Kidney capillary endothelial cell (primary cell): ENCODE results near the gene KRT8.

ENCODE experiments used
- DNase-seq: peaks from one replicate; pipeline ENCODE4 v3.0.0-alpha.2; 2018; ENCODE audit warnings: low spot score

The KRT8 gene

DNA sequence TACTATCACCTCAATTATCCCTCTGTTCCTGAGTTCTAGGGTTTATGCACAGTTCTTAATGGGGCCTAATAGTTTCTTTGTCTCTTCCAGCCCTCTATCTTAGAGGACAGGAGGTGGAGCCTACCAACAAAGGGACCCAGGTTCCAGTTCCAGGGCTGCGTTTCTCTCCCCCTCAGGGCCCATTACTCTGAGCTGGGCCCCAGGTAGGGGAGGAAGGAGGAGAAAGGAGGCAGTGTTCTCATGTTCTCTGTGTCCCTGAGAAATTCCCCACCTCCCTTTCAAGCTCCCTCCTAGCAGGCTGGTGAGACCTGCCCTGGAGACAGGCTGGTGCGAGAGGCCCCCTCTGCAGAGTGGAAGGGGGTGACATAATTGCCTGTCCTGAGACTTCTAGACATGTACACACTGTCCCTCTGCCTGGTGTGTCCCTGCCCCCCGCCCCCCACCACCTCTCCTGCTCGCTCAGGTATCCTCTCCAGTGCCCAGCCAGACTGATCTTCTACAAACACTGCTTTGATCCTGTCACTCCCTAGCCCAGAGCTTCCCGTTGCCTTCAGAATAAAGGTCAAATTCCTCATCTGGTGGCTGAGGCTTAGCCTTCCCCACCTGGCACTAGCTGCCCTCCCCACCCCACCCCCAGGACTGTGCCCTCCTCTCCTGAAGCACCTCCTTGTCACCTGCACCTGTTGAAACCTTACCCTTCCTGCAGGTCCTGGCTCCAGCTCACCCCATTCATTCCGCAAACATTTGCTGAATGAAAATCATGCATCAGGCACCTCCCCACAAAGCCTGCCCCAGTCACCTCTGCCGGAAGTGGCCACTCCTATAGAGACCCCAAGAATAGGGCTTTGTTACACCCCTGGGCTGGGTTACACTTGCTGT, 21.1 kb upstream of the KRT8 start:
- DNase-seq: no peak

- DNase-seq: peak; percentile 71
Observed at GRCh38 chr12:52924764-52925716, 20.2 kb upstream of the KRT8 start.

- no peak for DNase-seq
Observed at GRCh38 chr12:52921488-52922165, 16.8 kb upstream of the KRT8 start.

GRCh38 chr12:52920937-52921336, 16.1 kb upstream of the KRT8 start:
- no peak for DNase-seq

DNA sequence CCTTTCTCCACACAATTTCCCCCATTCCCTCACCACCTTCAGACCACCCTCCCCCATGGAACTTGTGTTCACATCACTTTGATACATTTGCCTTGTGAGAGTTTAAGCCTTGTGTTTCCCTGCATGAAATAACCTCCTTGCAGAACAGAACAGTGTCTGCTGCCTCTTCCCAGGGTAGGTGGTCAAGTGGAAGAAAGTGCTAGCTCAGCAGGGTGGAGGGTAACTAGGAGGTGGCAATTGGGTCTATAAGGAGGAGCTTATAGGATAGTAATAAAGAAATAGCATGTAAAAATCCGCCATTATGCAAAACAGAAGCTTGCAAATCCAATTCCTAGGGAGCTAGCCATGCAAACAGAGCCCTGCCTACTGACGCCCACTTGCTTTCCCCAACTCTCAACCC, 13.9 kb upstream of the KRT8 start:
- no peak for DNase-seq

DNA sequence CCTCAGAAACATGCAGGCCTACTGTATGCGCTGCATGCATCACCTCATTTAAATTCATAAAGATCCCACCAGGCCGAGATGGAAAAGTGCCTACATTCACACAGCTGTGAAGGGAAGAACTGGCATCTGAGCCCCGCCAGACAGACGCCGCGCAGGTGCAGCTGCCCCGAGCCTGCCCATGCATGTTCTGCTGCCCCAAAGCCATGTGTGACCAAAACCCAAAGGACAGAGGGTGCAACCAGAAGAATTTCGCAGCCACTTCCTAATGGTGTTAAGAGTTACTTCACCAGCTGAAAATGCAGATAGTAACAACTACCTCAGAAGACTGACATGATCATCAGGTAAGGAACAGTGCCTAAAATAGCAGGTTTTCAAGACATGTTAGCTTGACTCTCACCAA, 13.5 kb upstream of the KRT8 start:
- no peak for DNase-seq

GRCh38 chr12:52917800-52918199, 12.9 kb upstream of the KRT8 start:
- no peak for DNase-seq

GRCh38 chr12:52916216-52916615, 11.3 kb upstream of the KRT8 start:
- DNase-seq: no peak

DNA sequence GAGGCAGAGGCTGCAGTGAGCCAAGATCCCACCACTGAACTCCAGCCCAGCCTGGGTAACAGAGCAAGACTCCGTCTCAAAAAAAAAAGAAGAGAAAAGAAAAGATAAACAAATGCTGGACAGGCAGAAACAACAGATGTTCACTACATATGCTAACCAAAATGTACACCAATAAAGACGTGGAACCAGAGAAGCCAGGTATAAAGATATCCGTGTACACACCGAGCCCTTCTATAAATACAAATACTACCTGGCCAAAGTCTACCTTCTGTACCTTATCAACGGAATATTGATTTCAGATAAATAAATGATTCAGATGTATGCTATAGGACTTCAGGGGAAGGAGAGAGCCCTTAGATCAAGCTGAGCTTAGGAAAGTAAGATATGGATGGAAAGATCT, 10.8 kb upstream of the KRT8 start:
- DNase-seq: no peak

- no peak for DNase-seq
Observed at GRCh38 chr12:52914576-52915121, 9.8 kb upstream of the KRT8 start.

DNA sequence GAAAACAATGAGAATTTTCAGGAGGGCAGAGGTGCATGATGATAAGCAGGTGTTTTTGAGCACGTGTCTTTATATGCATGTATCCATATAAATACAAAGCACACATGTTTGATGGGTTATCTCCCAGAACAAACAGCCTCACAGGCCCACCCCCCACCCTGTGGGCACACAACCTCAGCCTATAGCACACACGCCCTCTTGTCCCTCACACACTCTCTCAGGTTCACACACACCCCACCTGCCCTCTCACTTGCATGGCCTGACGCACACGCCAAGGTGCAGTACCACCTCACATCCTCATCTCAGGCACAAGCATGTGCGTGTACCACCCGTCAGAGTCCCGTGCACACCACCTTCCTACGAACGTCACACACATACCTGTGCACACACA, 8.6 kb upstream of the KRT8 start:
- no peak for DNase-seq

GRCh38 chr12:52912711-52913430, 8.0 kb upstream of the KRT8 start:
- DNase-seq: no peak

GRCh38 chr12:52910248-52910883, 5.5 kb upstream of the KRT8 start:
- no peak for DNase-seq

- DNase-seq: no peak
Observed at GRCh38 chr12:52909796-52910195, 4.9 kb upstream of the KRT8 start.

GRCh38 chr12:52909331-52909730, 4.5 kb upstream of the KRT8 start:
- DNase-seq: no peak

DNA sequence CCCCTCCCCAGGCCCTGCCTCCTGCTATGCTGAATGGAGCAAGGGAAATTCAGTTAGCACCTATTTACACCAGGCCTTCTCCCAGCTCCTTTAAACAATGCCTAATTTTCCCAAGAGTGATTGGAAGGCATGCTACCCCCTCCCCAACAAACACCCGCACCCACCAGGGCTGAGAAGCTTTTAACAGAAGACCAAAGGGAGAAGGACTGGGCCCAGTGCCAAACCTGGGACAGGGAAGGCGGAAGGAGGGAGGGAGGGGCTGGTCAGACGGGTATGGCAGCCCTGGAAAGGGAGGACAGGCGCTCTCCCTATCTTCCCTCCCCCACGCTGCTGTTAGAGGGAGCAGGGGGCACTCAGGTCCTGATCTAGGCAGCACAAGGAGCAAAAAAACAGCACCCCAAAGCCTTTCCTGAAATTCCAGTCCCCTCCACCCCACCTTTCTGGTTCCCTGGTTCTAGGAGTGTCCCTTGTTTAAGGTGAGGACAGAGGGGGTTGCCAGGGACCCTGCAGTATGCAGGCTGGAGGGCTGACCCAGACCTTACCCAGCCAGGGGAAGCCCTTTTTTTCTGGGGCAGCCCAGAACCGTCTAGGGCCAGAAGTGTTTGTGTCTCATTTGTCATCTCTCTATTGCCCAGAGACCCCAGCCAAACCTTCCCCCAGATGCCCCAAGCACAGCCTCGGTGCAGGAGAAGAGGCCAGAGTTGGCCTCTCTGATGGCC, 2.4 kb upstream of the KRT8 start:
- DNase-seq: no peak

- DNase-seq: no peak
Observed at GRCh38 chr12:52906191-52906601, 1.3 kb upstream of the KRT8 start.

DNA sequence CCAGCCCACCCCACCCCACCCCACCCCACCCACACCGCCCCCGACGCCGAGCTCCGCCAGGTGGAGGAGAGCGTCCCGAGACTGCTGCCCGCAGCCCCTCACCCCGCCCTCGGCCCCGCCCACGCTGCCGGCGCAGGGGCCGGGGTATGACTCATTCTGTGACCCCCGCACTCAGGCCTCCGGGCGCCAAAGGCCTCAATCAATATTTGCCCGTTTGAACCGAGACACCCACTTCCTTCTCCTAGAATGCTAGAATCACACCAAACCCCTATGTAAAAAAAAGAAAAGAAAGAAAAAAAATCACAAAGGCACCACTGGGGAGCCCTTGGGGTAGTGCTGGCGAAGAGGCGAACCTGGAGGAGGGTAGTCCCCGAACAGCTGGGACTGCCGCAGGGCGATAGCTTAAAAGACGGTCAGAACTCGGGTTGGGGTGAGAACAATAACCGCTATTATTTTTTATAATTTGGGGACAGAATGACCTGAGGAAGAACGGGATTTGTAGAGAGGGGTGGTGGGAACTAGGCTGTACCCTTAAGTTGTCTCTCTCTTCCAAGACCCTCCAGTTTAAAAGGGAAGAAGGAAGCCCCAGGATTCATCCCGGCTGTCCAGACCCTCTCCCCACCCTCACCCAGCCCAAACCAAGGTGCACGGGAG, 894 bp downstream of the KRT8 start:
- no peak for DNase-seq

DNA sequence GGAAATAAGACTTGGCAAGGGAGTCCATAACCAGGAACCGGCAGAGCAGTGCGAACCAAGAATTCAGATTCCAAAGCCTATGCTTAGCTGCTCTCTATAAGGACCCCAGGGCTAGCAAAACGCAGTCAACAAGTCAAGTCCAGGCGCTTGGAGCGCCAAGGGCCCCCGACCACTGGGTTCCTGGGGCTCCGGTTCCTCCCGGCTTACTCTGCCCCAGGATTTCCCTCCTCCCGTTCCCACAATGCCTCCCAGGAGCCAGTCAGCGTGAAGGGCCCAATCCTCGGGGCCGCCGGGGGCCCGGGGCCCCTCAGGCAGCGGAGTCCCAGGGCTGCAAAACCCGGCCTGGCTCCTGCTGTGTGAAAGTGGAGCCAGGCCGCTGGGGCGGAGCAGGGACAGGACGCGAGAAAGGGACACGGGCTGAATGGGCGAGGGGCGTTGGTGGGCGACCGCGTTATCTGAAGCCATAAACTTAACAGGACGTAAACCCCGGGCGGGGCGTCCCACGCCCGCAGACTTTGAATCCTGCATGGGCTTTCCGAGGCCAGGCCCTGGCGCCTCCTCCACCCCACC, 1.5 kb downstream of the KRT8 start:
- DNase-seq: peak; percentile 63
